SK-N-MC (cell line): ENCODE results near the gene STX8.
"Not testable (repeated sequence)": the region's sequence is repeated elsewhere in the genome, so short reads cannot be mapped to it uniquely, and the experiment has no call there.

ENCODE experiments used
- DNase-seq: peaks from one replicate; pipeline ENCODE4 v3.0.0-alpha.2; 2011; ENCODE audit warnings: low read depth, low spot score
- H3K27ac ChIP-seq: fragments of 200-600 bp; sonication (generic); 2 replicates; pipeline ENCODE4 v1.5.1; 2016; ENCODE audit warnings: mixed run types
- H3K36me3 ChIP-seq: fragments of 200-600 bp; sonication (generic); 2 replicates; pipeline ENCODE4 v1.6.1; 2017; ENCODE audit warnings: antibody characterized with exemption, low read length, mixed read lengths; ENCODE audit not compliant: insufficient read depth
- H3K4me3 ChIP-seq: fragments of 200-600 bp; sonication (generic); 2 replicates; pipeline ENCODE4 v1.5.1; 2016
- H3K9ac ChIP-seq: fragments of 200-600 bp; sonication (generic); 2 replicates; pipeline ENCODE4 v1.8.0; 2017; ENCODE audit warnings: mixed run types, mixed read lengths; ENCODE audit not compliant: insufficient read length
- H3K9me3 ChIP-seq: fragments of 200-600 bp; sonication (generic); 2 replicates; pipeline ENCODE4 v1.6.1; 2017; ENCODE audit warnings: low read depth, mild to moderate bottlenecking, antibody characterized with exemption, low read length, moderate library complexity, mixed read lengths
- EZH2 ChIP-seq: fragments of 200-600 bp; sonication (generic); IDR thresholded peaks from one replicate; pipeline ENCODE4 v1.6.1; 2017; ENCODE audit warnings: antibody characterized with exemption
- FOXP2 ChIP-seq: optimal IDR thresholded peaks from 2 replicates; pipeline ENCODE3; 2011; ENCODE audit warnings: mild to moderate bottlenecking, moderate library complexity; ENCODE audit not compliant: insufficient read depth; ENCODE audit errors: extremely low read length, control extremely low read depth
- POLR2AphosphoS5 ChIP-seq: IDR thresholded peaks from 2 replicates; pipeline ENCODE4 v1.6.1; 2012; ENCODE audit warnings: mild to moderate bottlenecking, low read depth, low read length, borderline replicate concordance

The STX8 gene

DNA sequence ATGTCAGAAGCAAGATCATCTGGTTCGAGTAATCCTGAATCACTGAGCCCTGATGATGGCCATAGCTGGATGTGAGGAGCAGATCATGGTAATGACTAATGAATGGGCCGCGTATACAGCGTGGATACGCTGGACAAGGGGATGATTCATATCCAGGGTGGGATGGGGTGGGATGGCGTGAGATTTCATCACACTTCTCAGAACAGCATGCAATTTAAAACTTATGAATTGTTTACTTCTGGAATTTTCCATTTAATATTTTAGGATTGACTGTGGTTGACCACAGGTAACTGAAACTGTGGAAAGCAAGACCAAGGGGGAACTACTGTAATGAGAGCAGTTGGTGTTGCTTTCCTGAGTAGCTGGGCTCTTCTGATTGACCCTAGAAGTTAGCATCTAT, 225.5 kb downstream of the STX8 start:
- no peaks in the 10 kb centered on the region for H3K9me3 ChIP-seq
- H3K36me3 ChIP-seq, result no peaks in the 10 kb centered on the region
- DNase-seq, result no peak
- no peak overlapping the region for H3K27ac ChIP-seq
- no peak for TF ChIP-seq FOXP2
- no peak overlapping the region for H3K4me3 ChIP-seq
- H3K9ac ChIP-seq, result no peak overlapping the region

GRCh38 chr17:9346296-9346926, 229.2 kb downstream of the STX8 start:
- no peak overlapping the region for H3K27ac ChIP-seq
- no peak for DNase-seq
- no peaks in the 10 kb centered on the region for H3K36me3 ChIP-seq
- no peak for TF ChIP-seq POLR2AphosphoS5
- no peak for TF ChIP-seq EZH2
- TF ChIP-seq FOXP2, result no peak
- H3K9me3 ChIP-seq, result no peaks in the 10 kb centered on the region
- no peak overlapping the region for H3K9ac ChIP-seq
- no peak overlapping the region for H3K4me3 ChIP-seq

DNA sequence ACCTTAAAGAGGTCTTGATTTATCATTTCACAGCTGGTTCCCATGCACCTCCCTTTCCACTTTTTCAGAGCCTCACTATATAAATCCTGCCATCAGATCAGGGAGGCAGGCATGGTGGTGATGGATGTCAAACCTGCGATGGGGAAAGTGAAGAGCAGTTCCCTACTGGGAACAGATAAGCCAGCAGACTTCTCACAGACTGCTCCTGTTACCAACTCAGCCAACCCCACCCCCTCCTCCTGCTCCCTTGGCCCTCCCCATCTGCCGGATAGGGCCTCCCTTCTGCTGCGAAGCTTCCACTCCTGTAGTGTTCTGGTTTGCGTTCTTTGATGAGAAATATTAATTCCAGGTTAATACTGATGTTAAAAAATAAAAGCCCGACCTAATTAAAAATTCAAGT, 232.1 kb downstream of the STX8 start:
- H3K36me3 ChIP-seq, result no peaks in the 10 kb centered on the region
- H3K4me3 ChIP-seq, result no peak overlapping the region
- H3K9ac ChIP-seq, result no peak overlapping the region
- no peak overlapping the region for H3K27ac ChIP-seq
- no peak for DNase-seq
- H3K9me3 ChIP-seq, result no peaks in the 10 kb centered on the region
- TF ChIP-seq EZH2 (no peak), FOXP2 (no peak), POLR2AphosphoS5 (no peak)

- no peaks in the 10 kb centered on the region for H3K36me3 ChIP-seq
- H3K9me3 ChIP-seq, result no peaks in the 10 kb centered on the region
- H3K27ac ChIP-seq, result no peak overlapping the region
- DNase-seq, result no peak
- TF ChIP-seq POLR2AphosphoS5 (no peak), EZH2 (no peak)
- no peak overlapping the region for H3K9ac ChIP-seq
- no peak overlapping the region for H3K4me3 ChIP-seq
Measured at GRCh38 chr17:9342225-9342624, 233.4 kb downstream of the STX8 start.

DNA sequence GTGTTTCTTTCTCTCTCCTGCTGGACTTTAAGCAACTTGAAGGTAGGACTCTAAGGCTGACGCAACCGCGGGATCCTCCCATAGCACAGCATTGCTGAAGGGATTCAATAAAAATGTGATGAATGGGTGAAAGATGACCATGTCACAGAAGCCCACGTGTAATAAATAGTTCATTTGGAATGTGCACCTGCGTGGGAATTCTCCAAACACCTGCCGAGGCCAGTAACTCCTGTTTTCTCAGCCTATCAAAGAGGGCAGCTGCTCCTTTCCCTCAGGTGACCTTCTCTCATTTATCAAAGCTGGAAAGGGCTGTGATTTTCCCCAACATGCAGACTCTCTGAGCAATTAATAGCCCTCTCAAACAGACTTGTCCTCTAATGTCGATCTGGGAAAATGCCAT, 235.7 kb downstream of the STX8 start:
- H3K27ac ChIP-seq, result no peak overlapping the region
- H3K36me3 ChIP-seq, result no peaks in the 10 kb centered on the region
- DNase-seq, result no peak
- H3K4me3 ChIP-seq, result no peak overlapping the region
- TF ChIP-seq EZH2 (no peak), POLR2AphosphoS5 (no peak), FOXP2 (no peak)
- no peaks in the 10 kb centered on the region; the same call in 1 of the 2 replicates for H3K9me3 ChIP-seq
- no peak overlapping the region for H3K9ac ChIP-seq

DNA sequence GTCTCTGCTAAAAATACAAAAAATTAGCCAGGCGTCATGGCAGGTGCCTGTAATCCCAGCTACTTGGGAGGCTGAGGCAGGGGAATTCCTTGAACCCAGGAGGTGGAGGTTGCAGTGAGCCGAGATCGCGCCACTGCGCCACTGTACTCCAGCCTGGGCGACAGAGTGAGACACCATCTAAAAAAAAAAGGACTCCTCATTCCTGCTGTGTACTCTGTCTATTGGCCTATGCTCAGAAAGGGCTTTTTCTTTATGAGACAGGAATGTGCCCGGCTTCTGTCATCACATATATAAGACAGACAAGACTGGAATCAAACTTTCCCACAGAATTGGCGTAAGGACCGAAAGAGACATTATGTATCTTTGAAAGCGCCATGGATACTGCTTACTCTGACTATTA, 236.1 kb downstream of the STX8 start:
- H3K27ac ChIP-seq, DNase-seq, H3K4me3 ChIP-seq, H3K36me3 ChIP-seq, H3K9ac ChIP-seq, H3K9me3 ChIP-seq: not testable (repeated sequence)

DNA sequence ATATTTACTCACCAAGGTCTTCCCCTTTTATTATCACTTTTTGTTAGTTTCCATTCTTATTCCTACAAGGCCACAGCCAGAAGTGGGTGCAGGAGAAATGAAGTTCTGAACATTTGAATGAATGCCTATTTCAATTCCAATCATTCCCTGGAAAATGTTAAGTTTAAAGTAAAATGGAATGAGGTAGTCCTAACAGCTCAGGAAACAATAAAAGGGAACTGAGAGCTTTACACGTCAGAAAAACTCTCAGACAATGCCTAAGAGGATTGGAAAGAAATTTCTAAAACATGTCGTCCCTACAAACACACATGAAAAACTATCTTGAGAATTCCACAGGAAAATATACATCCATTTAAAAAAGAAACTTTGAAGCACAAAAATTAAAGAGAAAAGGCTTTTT, 238.8 kb downstream of the STX8 start:
- no peak overlapping the region for H3K4me3 ChIP-seq
- no peaks in the 10 kb centered on the region; the same call in 1 of the 2 replicates for H3K9me3 ChIP-seq
- TF ChIP-seq FOXP2 (no peak), POLR2AphosphoS5 (no peak), EZH2 (no peak)
- no peaks in the 10 kb centered on the region for H3K36me3 ChIP-seq
- H3K9ac ChIP-seq, result no peak overlapping the region
- DNase-seq, result no peak
- no peak overlapping the region for H3K27ac ChIP-seq

GRCh38 chr17:9334536-9335446, 240.8 kb downstream of the STX8 start:
- no peaks in the 10 kb centered on the region for H3K36me3 ChIP-seq
- no peak overlapping the region for H3K4me3 ChIP-seq
- no peak overlapping the region for H3K9ac ChIP-seq
- TF ChIP-seq EZH2 (no peak), FOXP2 (no peak), POLR2AphosphoS5 (no peak)
- no peaks in the 10 kb centered on the region; the same call in 1 of the 2 replicates for H3K9me3 ChIP-seq
- DNase-seq, result no peak
- no peak overlapping the region for H3K27ac ChIP-seq

DNA sequence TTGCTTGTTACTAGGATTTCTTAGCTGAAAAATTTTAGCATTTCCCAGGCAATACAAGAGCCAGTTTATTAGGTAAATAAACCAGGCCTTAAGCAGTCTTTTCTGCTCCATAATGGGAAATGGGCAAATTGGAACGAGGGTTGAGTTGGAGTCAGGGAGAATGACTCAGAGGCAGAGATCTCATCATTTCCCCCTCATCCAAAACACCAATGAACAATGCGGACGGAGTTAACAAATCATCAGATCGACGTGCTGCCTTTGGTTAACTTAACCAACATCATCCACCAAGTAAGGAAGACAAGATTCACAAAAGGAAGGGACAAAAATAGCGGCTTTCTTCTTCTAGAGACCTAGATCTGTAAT, 243.5 kb downstream of the STX8 start:
- no peaks in the 10 kb centered on the region; the same call in 1 of the 2 replicates for H3K9me3 ChIP-seq
- no peak overlapping the region for H3K9ac ChIP-seq
- H3K27ac ChIP-seq, result no peak overlapping the region
- H3K4me3 ChIP-seq, result no peak overlapping the region
- no peak for TF ChIP-seq FOXP2
- no peak for TF ChIP-seq POLR2AphosphoS5
- no peak for TF ChIP-seq EZH2
- no peaks in the 10 kb centered on the region for H3K36me3 ChIP-seq
- DNase-seq, result no peak
